Suppressor macrophage (primary cell): ENCODE data around the gene MALT1.

Experiments
- DNase-seq, 4 experiments: peaks; one replicate each; pipeline ENCODE4 v3.0.0-alpha.2; 2020 to 2022

The MALT1 gene

DNA sequence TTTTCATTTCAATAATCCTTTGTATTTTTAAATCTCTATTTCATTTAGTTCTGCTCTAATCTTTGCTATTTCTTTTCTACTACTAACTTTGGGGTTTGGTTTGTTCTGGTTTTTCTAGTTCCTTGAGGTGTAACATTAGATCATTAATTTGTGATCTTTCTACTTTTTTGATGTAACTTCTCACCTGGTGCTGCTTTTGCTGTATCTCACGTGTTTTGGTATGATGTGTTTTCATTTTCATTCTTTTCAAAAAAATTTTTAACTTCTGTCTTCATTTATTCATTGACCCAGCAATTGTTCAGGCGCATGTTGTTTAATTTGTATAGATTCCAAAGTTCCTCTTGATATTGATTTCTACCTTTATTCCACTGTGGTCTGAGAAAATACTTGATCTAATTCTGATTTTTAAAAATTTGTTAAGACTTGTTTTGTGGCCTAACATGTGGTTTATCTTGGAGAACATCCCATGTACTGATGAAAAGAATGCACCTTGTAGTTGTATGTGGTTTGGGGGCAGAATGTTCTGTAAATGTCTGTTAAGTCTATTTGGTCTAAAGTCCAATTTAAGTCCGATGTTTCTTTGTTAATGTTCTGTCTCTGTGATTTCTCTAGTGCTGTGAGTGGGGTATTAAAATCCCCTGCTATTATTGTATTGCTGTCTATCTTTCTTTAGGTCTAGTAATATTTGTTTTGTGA is 17.3 kb upstream of the MALT1 start:
- DNase-seq: no peak

DNA sequence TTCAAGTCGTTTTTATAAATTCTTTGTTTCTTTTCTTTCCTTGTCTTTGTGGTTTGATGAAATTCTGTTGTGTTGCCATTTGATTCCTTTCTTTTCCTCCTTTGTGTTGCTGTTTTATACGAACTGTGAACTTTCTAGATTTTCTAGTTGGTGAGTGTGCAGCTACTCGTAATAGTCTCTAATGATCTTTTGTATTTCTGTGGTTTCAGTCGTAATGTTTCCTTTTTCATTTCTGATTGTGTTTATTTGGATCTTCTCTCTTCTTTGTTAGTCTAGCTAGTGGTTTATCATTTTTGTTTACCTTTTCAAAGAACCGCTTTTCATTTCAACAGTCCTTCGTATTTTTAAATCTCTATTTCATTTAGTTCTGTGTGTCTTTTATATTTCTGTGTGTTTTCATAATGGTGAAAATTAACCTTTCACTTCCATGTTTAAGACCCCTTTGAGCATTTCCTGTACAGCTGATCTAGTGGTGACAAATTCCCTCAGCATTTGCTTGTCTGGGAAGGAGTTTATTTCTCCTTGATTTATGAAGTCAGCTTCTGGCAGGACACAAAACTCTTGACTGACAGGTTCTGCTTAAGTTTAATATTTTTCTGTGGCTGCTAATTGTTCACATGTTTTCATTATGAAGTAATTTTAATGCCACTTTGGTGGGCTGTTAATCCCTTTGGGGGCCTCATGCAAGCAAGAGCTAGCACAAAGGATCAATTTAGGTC is 16.2 kb upstream of the MALT1 start:
- no peak for DNase-seq

DNA sequence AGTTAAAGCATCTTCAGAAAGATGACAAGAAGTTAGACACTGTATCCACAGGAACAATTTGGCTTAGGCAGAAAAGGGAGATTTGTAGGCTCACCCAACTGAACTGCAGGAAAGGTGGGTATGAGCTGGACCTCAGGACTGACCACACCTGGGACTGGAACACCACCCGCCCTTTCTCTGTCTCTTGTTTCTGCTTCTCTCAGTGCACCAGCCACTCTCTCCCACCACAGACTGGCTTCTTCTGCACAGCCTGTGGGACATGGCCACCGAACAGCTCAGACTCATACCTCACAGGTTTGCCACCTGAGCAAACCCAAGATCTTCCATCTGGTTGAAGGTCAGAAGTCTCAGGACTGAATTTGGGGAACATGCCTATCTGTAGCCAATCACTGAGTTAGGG is 14.2 kb upstream of the MALT1 start:
- no peak for DNase-seq

DNA sequence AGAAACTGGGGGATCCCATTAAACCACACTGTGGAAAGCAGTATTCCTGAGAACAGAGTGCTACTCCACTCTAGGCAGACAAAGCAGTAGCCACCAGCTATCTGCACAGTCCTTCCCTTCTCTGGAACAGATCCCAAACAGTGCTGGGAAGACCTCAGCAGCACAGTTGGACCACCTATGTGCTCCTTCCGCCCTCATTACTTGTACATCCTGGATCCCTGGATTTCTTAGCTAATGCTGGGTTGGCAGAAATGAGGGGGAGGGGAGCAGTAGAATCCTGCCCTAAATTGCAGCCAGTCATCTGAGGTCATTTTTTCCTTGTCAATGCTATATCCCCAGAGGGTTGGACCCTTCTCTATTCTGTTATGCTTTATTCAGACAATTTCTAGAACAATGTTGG is 13.8 kb upstream of the MALT1 start:
- no peak for DNase-seq

DNA sequence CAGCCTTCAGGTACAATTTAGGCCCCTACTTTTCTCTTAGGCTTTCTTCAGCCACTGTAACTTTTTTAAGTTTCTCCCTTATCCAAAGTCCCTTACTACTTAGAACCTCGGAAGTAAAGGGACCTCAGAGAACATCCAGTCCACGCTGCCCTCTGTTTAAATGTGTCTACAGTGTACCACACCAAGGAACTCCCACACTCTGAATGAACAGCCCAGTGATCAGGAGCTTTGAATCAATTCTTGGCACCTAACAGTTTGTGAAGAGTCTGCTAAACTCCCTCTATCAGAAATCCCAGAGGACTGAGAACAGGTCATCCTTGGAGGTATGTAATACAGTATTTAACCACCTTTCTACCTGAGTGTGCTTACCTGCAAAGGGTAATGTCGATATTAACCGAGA is 11.6 kb upstream of the MALT1 start:
- no peak for DNase-seq

DNA sequence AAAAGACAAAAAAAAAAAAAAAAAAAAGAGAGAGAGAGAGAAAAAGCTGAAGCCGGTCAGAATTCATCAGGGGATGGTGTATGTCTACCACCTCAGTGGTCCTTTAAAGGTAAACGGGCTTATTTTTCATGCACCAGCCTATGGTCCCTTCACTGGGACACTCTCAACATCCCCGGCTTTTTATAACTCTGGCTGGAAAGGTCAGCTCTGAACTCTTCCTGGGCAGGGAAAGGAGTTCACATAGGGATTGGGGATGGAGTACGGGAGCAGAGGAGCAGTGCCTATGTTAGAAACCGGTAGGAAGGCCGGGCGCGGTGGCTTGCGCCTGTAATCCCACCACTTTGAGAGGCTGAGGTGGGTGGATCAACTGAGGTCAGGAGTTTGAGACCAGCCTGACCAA is 10.3 kb upstream of the MALT1 start:
- no peak for DNase-seq

DNA sequence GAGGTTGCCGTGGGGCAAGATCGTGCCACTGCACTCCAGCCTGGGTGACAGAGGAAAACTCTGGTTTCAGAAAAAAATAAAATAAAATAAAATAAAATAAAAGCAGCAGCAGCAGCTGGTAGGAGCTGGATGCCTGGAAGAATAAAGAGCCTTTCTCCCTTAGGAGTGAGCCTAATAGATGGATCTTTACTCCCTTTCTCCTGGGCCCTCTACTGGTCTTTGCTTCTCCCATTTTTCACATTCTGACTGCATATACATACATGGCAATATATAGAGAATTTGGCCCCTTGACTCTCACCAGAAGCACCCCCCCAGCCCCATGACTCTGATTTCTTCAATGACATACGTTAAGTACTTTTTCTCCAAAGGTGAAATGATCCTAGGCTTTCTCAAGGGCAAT is 9.8 kb upstream of the MALT1 start:
- DNase-seq: peak in 1 of 4 experiments; percentile 12

DNA sequence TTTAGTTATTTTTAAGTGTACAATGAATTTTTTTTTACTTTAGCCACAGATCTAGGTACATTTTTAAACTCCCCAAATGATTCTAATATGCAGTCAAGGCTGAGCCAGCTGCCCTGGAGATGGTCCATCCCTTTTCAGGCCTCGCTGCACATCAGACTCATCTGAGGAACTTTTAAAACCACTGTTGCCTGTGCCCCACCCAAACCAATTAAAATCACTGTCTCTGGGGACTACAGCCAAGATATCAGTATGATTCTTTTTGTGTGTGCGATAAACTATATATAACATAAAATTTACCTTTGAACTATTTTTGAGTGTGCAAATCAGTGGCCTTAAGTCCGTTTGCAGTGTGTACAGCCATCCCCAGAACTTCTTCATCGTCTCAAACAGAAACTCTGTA is 9.1 kb upstream of the MALT1 start:
- DNase-seq: no peak

DNA sequence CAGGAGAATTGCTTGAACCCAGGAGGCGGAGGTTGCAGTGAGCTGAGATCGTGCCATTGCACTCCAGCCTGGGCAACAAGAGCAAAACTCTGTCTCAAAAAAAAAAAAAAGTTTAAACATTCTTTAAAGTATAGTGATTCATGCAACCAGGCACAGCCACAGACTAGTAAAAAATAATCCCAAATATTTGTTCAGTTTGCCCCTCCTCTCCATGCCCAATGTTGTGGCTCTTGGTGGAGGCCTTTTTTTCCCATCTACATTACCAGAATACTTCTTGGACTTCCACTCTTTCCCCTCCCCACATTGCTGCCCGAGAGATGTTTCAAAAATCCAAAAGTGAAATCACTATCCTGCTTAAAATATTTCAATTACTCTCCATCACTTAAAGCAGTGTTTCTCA is 5.1 kb upstream of the MALT1 start:
- no peak for DNase-seq

DNA sequence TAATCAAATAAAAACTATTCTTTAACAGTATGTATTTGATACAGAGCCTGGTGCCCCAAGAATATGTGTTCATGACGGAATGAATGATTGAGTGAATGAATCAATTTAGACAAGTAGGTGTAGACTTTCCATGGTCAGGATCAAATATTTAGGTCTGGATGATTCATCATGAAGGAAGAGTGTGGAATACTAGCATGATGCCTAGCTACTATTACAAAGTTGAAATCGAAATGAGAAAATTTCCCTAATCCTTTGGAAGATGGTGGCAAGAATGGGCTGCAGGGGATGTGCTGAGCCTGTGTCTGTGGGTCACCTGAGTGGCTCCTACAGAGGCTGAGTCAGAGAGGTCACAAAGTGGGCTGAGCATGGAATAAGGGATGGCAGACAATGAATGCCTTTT is 3.1 kb upstream of the MALT1 start:
- no peak for DNase-seq

DNA sequence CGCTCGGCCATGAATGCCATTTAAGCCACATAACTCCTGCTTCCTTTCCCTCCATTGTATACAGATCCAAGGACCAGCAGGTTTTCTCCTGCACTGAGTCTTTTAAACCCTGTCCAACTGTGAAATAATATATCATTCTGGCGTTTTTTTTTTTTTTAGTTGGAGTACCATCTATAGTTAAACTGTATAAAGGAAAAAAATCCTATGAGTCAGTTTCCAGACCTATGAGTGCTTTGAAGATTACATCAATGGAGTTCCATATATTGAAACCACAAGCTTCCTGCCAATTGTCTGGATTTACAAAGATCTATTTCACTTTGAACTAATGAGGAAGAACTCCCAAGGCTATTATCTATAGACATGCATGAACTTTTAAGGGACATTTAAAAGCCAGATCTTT is 2.4 kb upstream of the MALT1 start:
- peak in 3 of 4 experiments; percentile 18 to 81 (median 75) for DNase-seq

DNA sequence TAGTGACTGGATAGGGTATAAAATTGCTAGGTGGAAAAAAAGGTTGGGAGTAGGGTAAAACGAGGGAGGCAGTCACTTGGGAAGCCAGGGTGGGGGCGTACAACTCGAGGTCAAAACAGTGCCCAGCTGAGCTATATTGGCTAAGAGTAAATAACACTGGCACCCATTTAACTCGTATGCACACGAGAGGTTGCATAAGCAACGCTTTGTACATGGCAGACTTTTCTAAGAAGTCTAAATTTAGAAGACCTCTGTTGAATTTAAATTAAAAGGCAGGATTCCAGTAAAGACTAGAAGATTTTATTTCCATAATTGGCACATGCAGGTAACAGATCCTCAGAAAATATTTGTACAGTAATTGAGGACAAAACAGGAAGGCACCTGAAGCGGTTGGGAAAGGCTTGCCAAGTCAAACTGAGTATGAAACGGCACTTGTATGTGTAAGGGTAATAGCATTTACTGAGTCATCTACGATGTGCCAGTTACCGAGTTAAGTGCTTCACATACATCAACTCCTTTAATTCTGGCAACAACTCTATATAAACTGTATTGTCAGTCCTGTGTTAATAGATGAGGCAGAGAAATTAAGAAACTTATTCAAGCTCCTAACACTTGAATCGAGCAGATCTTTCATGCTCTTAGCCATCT is 1.4 kb upstream of the MALT1 start:
- DNase-seq: peak in 1 of 4 experiments; percentile 39

DNA sequence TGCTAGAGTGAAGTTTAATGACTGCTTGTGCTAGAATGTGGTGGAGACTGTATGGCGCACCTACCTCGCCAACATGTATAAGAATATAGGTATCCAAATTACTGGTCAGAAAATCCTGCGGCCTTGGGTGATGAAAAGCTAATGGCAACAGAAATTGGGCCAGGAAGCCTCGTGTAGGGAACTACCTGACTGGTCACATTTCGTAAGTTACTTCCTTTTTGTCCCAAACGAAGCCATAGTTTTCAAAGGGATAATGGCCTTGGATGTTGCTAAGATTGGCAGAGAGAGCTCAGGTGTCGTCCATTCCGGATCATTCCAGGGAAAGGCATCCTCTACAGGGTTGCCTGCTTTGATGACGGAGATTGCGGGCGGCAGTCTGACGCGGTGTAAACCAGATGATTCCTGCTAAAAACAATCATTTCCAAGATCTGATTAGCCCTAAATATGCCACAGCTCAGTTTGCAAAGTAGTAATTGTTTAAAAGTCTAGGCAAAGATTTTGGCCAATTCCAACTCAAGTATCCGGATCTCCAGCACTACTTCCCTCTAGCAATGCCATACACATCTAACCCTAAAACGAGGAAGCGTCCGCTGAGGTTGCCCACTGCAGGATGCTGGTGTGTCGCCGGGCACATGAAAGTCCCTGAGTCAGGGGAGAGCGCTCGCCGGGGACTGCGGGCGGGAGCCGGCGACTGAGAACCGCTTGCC is 708 bp upstream of the MALT1 start:
- DNase-seq: peak in 3 of 4 experiments; percentile 29 to 41 (median 37)

DNA sequence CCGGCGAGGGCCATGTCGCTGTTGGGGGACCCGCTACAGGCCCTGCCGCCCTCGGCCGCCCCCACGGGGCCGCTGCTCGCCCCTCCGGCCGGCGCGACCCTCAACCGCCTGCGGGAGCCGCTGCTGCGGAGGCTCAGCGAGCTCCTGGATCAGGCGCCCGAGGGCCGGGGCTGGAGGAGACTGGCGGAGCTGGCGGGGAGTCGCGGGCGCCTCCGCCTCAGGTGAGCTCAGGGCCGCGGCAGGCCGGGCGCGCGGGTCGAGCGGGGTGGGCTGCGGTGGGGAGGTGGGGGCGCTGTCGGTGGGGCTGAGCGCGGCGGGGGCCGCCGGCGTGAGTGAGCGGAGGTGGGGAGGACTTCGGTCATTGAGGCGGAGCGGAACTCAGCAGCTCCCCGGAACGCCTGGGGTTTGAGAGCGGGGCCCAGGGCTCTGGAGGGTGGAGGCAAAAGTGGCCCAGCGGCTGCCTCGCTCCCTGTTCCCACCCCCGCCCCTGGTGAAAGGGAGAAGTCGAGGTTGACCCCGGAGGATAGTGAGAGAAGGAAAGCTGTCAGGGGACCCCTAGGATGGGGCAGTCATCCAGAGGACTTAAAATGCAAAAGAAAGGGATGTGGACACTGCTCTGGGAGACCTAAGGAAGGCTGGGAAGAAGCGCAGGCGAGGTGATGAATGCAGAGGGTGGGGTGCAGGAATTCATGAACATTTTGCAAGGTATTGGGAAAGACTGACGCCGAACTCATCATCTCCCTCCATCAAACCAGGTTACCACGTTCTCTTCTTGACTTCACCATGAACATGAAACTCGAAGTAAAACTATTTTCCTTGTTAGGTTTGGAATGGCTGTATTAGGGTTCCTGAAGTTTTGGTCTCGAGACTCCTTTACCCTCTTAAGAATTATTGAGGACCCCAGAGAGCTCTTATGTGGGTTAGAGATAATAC is 633 bp downstream of the MALT1 start:
- peak; percentile 65 to 80 (median 72) for DNase-seq

DNA sequence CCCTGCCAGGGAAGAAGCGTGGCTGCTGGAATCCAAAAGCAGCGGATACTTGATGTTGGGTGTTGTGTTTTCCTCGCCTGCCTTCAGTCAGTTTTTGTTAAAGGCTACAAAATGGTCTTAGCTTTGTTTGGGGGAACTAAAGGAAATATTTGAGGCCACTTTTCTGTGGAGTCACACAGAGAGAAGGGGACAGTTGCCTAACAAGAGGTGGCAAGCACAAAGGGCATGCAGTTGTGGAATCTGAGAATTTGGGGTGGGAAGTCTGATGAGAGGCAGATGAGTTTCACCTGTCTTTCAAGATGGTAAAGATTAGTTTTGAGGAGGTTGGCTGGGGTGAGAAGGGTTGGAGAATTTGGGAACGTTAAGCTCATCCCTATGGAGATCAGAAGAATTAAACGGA is 2.9 kb downstream of the MALT1 start:
- no peak for DNase-seq

DNA sequence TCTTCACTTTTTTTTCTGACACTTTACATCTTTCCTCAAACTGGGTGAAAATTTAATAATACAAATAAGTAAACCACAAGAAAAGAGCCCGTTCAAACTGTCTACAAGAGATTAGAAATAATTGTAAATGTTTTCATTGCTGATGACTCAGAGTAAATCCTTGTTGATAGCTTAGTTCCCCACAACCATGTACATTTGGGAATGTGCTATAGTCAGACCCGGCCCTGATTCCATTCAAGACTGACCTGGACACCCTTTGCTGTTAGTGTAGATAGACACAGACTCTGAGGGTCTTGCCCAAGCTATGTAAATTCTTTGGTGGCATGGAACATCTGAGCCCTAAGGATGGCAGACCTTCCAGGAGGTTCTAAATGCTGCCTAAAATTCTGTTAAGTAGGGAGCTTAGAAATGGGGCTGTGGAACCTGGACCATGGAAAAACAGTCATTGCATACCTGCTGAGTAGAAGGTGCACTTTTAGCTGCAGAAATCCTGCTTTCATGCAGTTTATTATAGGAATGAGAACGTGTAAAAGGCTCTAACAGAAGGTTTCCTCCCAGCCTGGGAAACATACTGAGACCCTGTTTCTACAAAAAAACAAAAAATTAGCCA is 3.7 kb downstream of the MALT1 start:
- DNase-seq: no peak

DNA sequence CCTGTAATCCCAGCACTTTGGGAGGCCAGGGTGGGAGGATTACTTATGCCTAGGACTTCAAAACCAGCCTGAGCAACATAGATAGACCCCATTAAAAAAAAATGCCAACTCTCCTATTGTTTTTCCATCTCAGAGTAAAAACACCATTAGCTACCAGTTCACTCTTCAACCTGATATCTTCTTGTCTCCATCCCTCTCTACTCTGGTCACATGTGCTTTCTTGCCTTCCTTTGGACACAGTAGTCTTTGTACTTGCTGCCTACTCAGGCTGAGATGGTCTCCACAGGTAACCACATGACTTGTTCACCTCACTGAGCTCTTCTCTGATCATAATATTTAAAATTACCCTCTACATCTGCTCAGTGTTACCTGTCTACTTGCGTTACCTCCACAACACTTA is 5.0 kb downstream of the MALT1 start:
- no peak for DNase-seq

DNA sequence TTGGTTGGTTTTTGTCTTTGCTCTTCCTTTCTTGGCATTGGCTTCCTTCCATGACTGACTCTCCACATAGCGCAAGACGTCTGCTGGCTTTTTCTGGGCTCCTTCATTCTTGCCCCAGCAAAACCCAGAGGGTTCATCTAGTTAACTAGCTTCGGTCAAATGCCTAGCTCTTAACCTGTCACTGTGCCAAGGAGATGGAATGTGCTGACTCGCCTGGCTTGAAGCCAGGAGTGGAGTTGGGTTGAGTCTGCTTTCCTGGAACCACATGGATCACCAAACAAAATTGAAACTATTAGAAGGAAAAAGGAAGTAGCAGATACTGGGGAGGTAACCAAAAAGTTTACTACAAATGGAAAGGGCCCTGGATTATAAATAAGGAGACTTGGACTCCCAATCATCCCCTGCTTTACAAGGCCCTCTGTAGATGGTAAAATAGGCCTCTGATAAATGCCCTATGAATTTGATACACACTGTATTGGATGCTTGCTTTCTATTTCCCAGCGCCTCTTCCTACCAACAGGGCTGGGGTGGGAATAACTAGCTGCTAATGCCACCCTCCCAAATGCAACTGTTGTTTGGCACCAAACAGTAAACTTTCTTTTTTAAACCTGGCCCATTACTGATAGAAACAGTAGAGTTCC is 11.3 kb downstream of the MALT1 start:
- peak; percentile 37 to 56 (median 44) for DNase-seq

DNA sequence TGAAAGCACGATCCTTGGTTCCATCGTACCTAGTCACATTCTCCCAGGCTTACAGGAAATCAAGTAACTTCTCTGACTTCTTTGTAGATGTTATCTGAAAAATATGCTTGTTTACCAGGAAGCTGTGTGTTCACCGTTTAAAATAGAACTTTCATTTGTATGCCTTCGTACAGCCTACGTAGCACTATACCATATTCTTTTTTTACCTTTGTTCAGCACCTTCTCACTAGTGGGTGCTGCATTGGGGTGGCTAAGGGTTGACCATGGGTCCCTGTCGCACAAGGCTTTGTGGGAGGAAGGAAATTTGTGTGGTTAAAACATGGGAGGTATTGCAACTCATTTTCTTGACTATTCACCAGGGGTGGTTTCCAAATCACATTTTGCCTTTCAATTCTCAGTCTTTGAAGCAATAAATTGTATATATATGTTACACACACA is 16.6 kb downstream of the MALT1 start:
- peak in 3 of 4 experiments; percentile 23 to 39 (median 36) for DNase-seq

DNA sequence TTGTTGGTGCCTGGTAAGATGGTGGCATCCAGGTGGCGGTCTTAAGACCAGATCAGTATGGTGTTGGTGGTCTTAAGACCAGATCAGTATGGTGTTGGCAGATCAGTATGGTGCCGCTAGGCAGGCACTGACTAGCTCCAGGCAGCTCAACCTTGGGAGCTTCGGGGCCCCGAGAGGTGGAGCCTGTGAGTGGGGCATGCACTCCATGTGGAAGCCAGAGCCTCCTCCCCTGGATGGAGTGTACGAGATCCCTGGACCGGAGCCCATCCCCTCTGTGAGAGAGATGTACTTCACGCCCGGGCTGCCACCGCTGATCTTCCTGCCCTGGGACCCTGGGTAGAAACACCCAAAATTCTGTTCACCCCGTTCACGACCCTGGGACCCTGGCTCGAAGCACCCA is 19.0 kb downstream of the MALT1 start:
- no peak for DNase-seq

DNA sequence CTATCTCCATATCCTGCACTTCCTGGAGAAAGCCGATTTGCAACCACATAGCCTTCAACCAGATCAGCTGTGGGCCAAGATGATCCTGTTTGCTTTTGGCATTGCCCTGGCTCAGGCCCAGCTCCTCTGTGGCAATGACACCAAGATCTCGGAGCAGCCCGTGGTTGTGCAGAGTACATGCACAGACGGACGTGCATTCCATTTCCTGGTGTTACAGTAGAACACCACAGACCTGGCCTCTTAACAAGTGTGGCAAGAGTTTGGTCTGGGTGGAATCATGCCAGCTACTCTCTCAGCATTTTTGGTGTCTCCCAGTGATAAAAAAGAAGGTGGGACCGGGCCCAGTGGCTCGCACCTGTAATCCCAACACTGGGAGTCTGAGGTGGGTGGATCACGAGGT is 20.0 kb downstream of the MALT1 start:
- DNase-seq: no peak
